ENCODE data around the gene GID8.

DNA sequence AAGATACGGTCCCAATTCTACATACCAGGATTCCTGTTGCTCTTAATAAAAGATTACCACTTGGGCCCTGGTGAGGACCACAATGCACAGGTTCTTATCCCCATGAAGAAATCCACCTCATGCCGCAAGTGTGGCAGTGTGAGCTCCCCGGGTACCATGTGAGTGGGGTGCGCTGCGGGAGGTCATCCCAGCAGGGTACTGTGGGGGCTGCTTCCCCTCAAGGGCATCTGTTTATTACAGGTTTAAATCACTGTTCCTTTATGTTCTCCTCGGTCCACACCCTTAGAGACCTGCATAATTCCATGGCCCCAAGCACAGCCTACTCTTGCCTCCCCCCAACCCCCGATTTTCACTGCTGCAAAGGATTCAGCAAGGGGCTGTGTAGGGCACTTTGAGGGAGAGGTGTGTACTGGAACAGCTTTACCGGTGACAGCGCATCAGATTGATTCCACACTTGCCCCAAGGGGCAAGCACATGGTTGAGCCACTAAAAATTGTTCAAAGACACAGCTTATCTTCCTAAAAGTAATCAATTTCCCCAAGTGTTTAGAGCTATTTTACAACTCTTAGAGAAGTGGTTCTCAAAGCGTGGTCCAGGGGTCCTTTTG lies 17.8 kb upstream of the GID8 start:
- TF ChIP-seq EP300 (IDR thresholded peaks at IDR 0.05), result no peak
- TF ChIP-seq, protein P1, sequence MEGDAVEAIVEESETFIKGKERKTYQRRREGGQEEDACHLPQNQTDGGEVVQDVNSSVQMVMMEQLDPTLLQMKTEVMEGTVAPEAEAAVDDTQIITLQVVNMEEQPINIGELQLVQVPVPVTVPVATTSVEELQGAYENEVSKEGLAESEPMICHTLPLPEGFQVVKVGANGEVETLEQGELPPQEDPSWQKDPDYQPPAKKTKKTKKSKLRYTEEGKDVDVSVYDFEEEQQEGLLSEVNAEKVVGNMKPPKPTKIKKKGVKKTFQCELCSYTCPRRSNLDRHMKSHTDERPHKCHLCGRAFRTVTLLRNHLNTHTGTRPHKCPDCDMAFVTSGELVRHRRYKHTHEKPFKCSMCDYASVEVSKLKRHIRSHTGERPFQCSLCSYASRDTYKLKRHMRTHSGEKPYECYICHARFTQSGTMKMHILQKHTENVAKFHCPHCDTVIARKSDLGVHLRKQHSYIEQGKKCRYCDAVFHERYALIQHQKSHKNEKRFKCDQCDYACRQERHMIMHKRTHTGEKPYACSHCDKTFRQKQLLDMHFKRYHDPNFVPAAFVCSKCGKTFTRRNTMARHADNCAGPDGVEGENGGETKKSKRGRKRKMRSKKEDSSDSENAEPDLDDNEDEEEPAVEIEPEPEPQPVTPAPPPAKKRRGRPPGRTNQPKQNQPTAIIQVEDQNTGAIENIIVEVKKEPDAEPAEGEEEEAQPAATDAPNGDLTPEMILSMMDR (IDR thresholded peaks at IDR 0.05), result no peak
- TF ChIP-seq POLR2AphosphoS5 (IDR thresholded peaks at IDR 0.05), result no peak

Measured in esophagus muscularis mucosa (tissue), 4 donors.